NB4 (cell line): ENCODE data around the gene CHRNA3.
A peak's percentile ranks its signal among the peaks of the same experiment; 100 is the strongest.
"Not testable (repeated sequence)": the region's sequence is repeated elsewhere in the genome, so short reads cannot be mapped to it uniquely, and the experiment has no call there.

ENCODE experiments used
- DNase-seq: peaks from one replicate; pipeline ENCODE4 v3.0.0; 2010; ENCODE audit warnings: low read depth
- H3K4me3 ChIP-seq: one replicate; pipeline ENCODE4 v1.5.1; 2011; ENCODE audit warnings: mild to moderate bottlenecking, low read depth, low read length, moderate library complexity
- CTCF ChIP-seq: IDR thresholded peaks from one replicate; pipeline ENCODE4 v1.5.1; 2012; ENCODE audit warnings: low read depth, low read length
- MYC ChIP-seq: IDR thresholded peaks from 2 replicates; pipeline ENCODE4 v1.6.1; 2011; ENCODE audit warnings: low read depth, low read length
- POLR2A ChIP-seq: IDR thresholded peaks from 2 replicates; pipeline ENCODE4 v1.6.1; 2011; ENCODE audit warnings: mild to moderate bottlenecking; ENCODE audit not compliant: insufficient read length; ENCODE audit errors: extremely low read depth
- TF ChIP-seq, protein P1 (sequence below): IDR thresholded peaks from 2 replicates; pipeline ENCODE4 v1.6.1; 2011; ENCODE audit warnings: low read depth, low read length

The CHRNA3 gene

GRCh38 chr15:78567531-78567930, 53.3 kb downstream of the CHRNA3 start:
- no peak for DNase-seq
- H3K4me3 ChIP-seq, result no peak overlapping the region
- TF ChIP-seq CTCF (no peak), MYC (no peak), POLR2A (no peak)
- TF ChIP-seq, protein P1, sequence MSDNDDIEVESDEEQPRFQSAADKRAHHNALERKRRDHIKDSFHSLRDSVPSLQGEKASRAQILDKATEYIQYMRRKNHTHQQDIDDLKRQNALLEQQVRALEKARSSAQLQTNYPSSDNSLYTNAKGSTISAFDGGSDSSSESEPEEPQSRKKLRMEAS, result no peak

DNA sequence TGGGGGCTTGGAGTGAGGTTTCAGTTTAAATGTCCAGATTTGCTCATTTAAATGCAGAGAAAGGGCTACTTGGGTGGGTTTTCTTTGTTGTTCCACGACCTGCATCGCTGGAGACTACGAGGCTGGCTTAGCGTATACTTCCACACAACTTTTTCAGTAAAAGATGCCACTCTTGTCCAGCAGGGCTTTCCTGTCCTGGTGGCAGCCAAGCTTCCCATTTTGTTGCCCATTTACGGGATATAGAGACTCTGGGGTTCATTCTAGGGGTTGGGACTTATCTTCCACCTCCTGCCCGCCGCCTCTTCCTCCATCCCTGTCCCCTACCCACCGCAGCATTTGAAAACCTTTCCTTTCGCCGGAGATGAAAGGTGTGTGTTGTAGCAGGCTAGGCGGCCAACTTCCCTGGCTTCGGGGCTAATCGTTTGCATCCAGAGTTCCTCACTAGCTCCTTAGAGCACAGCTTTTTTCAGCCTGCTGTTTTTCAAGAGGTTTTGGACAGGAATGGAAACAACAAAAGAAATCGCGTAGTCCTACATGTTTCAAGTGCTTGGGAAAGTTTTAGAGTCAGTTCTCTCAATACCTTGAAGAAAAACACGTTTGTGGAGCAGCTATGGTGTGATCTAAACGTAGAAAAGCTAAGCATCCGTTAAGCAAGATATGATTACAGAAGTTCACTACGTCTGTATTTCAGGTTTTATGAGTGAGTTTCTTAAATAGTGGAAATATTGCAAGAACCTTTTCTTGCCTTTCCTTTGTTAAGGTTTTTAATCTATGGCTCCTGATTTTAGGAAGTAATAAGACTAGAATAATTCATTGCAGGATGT, 54.6 kb downstream of the CHRNA3 start:
- DNase-seq, result peak; percentile 34
- no peak for TF ChIP-seq POLR2A
- TF ChIP-seq CTCF, result no peak
- TF ChIP-seq MYC, result no peak
- TF ChIP-seq, protein P1, result no peak
- H3K4me3 ChIP-seq, result peak overlapping the region; percentile 65

GRCh38 chr15:78565097-78565950, 55.5 kb downstream of the CHRNA3 start, which contains the start of gene CHRNA5:
Gene CHRNA5, plus strand, starts transcription at chr15:78565520. Its CDS starts 200 bp downstream, at chr15:78565720.
- TF ChIP-seq POLR2A (peak; percentile 81), MYC (peak; percentile 36; the same call in 1 of the 2 replicates), CTCF (no peak)
- TF ChIP-seq, protein P1, result no peak; the same call in none of the 2 replicates
- peak; percentile 94 for DNase-seq
- peak within 1 kb of the TSS; percentile 65 for H3K4me3 ChIP-seq

- no peak for DNase-seq
- H3K4me3 ChIP-seq, result peak overlapping the region; percentile 34
- TF ChIP-seq, protein P1, result no peak
- TF ChIP-seq POLR2A (no peak), CTCF (no peak), MYC (no peak)
Observed at GRCh38 chr15:78564743-78565096, 56.1 kb downstream of the CHRNA3 start.

DNA sequence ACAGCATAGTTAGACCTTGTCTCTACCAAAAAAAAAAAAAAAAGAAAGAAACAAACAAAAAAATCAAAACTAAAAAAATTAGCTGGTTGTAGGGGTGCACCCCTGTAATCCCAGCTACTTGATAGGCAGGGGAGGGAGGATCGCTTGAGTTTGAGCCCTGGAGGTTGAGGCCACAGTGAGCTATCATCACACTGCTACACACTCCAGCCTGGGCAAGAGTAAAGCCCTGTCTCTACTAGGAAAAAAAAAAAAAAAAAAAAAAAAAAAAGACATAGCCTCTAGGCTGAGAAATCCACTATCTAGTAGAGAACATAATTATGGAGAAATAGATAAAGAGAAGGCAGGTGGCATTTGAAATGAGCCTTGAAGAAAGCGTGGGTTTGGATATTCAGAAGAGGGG, 57.7 kb downstream of the CHRNA3 start:
- TF ChIP-seq POLR2A (no peak), MYC (no peak)
- H3K4me3 ChIP-seq, result no peak overlapping the region
- no peak for DNase-seq

DNA sequence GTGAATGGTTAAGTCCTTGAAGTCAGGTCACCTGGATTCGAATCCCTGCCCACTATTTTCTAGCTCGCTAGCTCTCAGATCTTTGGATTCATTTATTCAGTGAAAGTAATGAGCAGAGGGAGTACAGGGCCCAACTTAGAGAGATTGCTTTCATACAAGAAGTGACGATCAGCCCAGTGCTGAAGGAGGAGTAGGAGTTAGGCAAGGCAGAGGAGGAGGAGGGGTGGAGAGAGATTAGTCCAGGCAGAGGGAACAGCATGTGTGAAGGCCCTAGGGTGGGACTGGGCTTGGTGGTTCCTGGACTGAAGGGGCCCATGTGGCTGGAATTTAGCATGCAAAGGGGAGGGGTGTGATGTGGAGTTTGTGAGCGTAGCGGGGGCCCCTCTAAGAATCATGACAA, 59.3 kb downstream of the CHRNA3 start:
- DNase-seq, result no peak
- no peak overlapping the region for H3K4me3 ChIP-seq
- TF ChIP-seq CTCF (no peak), POLR2A (no peak), MYC (no peak)
- TF ChIP-seq, protein P1, result no peak

- DNase-seq, H3K4me3 ChIP-seq: not testable (repeated sequence)
Observed at GRCh38 chr15:78560201-78560600, 60.6 kb downstream of the CHRNA3 start.
